NCI-H1048 (cell line): ENCODE data around the gene C11orf42.

ENCODE experiments used
- DNase-seq: peaks from one replicate; lab custom pipeline; 2025; lab: John Stamatoyannopoulos, UW

C11orf42 gene

GRCh38 chr11:6258141-6258540 lies 52.8 kb downstream of the C11orf42 start:
- DNase-seq, result no peak

GRCh38 chr11:6258571-6259081 lies 53.3 kb downstream of the C11orf42 start:
- DNase-seq, result no peak

GRCh38 chr11:6260207-6260726 lies 54.9 kb downstream of the C11orf42 start:
- no peak for DNase-seq
